G401 (cell line): ENCODE results near the gene ROBO1. TPM values are rescaled to one million over a fixed set of nuclear protein-coding genes. Genes with fewer than 3 reads are reported as not detected.

Experiments
- DNase-seq: peaks from one replicate; pipeline ENCODE4 v3.0.0-alpha.2; 2015; ENCODE audit warnings: low spot score
- in situ Hi-C: cut with HindIII; loops from 2 replicates; pipeline ENCODE4 v1.10.0; 2016; ENCODE audit warnings: low sequenced_read_pairs, mixed read lengths
- total RNA-seq: library from RNA; depleted of rRNA; stranded (reverse); fragments of >200 nt; shearing (Covaris generic); gene quantifications from 2 replicates; pipeline ENCODE4 v1.2.3, GENCODE V29; 2014

The ROBO1 gene
- total RNA-seq, 1 experiment from 2014 or later = 1.4 TPM

DNA sequence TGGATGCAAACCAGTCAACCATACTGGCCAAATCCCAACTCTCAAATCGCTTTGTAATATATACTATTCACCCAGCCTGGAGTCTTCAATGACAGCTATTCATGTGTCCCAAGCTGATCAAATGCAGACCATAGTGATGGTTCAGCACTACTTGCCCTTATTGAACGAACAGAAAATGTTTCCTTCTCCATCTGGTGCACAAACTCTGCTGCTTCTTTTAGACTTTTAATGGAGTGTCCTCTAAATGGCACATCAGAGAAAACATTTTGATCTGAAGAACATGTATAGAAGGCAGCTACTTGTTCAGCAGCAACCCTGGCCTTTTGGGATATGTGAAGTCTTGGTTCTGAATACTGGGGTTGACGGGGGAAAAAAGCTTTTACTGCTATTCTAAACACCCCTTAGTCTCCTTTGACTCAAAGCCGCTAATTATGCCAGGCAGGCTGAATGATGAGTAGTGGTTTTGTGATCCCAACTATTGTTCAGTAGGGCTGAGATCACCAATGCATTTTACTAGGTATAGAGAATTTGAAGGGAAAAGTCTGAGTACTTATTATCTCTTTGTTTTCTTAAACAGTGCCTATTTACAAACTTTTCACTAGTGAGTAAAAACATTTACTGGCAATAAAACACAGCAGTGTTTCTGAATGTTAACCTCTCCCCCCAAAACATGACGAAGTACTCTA lies 781.2 kb downstream of the ROBO1 start:
- in situ Hi-C loops = no loop called here
- DNase-seq = no peak

DNA sequence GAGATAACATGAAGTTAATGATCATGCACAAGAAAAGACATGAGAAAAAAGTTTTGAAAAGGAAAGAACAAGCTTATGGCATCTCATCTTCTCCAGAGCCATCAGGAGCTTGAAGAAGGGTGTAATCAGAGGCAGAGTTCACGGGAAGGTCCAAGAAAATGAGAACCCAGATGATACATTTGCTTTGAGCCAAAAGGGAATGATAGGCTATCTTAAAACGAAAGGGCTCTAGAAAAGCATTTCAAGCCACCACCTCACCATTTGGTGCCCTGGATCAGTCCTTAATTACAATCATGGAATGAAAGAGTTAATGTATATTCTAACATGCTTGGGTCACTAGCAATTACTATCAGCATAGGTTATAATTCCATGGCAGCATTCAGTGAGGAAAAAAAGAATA lies 781.8 kb downstream of the ROBO1 start:
- in situ Hi-C loops = no loop called here

DNA sequence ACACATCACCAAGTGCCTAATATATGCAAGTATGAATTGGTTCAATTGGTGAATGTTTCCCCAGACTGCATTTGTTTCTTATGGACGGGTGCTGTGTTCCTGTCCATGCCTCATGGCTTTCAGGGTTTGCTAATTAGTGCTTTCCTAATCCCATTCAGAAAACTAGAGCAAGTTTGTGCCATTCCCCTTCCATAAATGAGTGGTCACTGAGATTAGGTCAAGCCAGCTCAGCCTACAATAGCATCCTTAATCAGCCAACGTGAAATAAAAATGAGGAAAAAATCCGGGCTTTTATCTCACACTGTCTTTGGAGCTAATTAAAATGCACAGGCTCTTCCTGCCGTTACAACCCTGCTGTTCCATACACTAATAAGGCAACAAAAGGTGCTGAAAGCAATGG lies 788.8 kb downstream of the ROBO1 start:
- in situ Hi-C loops = no loop called here

More for the DNA sequence above, 781.8 kb downstream of the ROBO1 start:
- no peak for DNase-seq

DNA sequence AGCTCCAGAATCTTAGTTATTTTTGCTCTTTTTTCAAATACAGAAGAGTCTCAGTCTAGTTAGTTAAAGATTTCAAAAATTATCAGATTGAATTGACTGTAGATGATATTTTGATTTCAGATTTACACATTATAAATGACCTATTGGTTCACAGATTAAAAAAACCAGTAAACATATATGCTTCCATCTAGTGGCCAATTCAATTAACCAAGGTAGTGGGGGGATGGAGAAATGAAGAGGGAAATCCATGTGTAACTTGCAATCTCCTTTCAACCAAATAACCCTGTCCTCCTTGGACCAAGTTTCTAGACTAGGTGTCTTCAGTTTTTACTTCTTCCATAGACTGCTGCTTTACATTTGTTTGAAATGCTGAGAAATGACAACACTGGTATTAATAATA lies 789.8 kb downstream of the ROBO1 start:
- no peak for DNase-seq
- in situ Hi-C loops = no loop called here

More for the DNA sequence above, 788.8 kb downstream of the ROBO1 start:
- DNase-seq = peak; percentile 31

DNA sequence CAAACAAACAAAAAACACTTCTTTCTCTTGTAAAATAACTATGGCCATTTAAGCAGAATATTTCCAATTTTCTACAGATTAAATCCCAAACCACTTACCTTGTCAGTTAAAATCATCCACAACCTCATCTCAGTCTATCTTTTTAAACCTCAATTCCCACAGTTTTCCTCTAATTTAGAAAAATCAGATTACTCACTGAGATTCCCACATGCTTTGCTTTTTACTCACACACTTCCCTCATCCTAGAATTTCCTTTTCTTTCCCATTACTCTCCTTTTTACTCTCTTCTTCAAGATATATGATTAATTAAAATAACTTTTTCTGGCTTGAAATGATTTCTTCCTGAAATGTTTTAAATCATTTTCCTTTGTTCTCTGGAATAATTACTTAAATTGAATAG lies 790.7 kb downstream of the ROBO1 start:
- in situ Hi-C loops = no loop called here
- DNase-seq = no peak

DNA sequence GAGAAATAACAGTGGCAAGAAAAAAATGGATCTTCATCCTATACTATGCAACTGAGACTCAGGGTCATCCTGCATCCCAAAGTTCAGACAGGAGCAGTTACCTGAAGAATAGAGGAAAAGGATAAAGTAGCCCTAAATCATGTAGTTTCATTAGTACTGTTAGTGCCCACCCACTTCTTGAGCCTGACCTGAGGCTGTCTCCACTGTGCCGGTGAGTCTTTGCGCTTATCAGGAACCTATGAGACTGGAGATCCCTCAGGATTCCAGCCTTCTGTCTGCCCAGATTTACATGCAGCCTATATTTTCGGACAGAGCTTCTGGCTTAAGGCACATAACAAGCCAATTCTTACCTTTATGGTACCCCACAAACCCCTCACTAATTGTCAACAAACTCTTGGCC lies 791.6 kb downstream of the ROBO1 start:
- in situ Hi-C loops = no loop called here
- no peak for DNase-seq

DNA sequence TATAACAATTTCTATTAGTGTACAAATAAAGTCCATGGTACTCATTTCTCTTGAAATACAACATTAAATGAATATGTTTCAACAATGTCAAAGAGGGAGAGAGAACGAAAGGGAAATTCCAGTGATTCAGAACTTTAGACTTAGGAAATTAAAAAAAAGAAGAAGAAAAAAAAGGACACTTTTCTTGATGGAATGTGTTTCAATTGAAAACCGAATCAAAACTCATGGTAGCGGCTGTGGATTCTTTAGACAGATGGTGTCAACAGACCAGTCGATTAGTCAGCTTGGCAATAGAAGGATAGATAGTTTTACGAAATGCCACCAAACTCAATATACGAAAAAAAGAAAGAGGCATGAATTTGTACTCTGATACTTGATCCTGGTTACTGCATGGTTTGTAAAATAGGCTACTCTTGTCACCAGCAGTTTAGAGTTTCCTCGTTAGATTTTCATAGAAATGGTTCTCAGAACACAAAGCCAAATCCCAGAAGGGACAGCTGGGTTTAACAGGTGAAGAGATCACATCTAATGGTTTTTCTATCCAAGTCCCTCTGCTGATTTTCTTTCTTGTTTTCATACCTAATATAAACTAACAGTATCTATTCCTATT lies 793.5 kb downstream of the ROBO1 start:
- DNase-seq = peak; percentile 80
- in situ Hi-C loops = no loop called here

DNA sequence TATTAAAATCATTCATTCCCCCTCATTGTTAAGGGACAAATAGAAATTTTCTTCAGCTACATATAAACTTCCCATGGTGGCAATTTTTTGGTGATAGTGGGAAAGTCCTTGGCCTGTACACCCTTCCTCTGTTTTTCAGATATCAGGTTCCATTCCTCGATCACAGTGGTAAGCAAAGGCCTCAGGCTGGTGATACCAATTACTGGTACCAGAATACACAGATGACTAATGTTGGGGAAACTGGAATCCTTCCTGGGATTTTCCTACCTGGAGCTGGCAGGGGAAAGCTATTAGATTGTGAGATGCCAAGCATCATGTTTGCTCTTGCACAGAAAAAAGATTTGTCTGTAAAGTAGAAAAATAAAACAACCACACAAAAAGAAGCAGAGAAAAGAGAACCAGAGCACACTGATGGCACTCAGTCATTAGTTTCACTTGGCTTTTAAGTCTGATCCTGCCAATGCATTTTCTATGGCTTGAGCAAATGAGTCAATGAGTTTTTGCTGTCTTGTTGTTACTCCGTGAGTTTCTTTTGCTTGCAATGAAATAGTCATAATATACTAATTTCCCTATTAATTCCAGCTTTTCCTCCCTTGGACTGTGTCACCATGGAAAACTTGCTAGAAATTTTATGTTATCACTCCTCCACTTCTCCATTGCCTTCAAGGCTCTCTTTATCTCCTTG lies 795.0 kb downstream of the ROBO1 start:
- in situ Hi-C loops = no loop called here
- peak; percentile 82 for DNase-seq

DNA sequence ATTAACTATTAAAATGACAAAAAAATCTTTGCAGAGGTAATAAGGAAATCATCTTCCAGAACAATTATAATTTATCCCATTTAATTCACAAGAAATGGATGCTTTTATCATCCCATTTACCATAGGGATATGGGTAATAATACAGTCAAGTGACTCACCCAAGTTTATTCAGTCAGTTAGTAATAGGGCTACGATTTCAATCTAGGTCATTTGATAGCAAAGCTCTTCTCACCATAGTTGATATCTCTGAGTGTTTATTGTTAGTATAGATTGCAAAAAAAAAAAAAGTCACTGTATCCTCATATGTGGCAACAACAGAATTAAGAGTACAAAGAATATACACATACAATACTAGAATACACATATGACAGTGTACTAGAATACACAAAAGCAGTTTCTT lies 797.1 kb downstream of the ROBO1 start:
- in situ Hi-C loops = no loop called here
- DNase-seq = no peak

DNA sequence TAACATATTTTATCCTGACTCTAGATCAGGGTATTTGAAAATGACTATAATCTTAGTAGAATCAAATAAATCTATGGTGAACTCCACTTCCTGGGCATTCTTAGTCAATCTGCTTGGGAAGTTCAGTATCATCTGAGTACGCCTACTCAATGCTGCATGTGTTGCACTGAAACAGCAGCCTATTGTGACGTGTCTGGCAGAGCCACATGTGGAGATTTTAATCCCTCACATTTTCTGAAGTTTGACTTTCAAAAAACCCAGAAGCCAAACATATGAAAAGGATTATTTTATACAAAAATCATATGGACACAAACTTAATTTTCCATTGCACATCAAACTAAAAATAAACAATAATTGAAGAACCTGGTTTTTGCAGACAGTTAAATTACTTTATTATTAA lies 798.3 kb downstream of the ROBO1 start:
- in situ Hi-C loops = no loop called here
- DNase-seq = no peak

DNA sequence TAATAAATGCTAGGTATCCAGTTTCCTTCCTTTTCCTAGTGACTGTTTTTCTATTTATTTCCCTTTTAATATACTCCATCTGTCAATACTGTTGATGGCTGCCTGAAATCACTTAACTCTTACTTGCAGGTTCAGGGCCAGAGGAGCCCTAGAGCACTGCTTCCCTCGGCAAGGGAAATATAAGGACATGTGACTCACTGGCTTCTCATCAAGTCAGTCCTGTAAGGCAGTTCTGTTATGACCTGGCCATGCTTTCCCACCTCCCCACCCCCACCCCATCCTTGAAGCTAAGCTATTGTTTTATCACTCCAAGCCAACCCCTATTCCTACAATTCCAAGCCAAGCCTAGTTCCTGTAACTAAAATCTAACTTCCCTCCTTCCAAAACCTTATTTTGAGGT lies 800.7 kb downstream of the ROBO1 start:
- DNase-seq = no peak
- in situ Hi-C loops = no loop called here

DNA sequence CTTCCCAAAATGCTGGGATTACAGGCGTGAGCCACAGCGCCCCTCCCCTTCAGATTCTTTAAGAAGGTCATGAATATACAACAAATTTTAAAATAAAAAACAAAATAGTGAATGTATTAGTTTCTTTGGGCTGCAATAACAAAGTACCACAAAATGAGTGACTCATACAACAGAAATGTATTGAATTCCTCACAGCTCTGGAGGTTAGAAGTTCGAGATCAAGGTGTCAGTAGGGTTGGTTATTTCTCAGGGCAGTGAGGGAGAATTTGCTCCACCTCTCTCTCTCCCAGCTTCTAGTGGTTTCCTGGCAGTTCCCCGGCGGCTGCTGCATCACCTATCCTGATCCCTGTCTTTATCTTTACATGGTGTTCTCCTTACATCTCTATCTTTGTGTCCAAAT lies 804.0 kb downstream of the ROBO1 start:
- DNase-seq = no peak
- in situ Hi-C loops = no loop called here

DNA sequence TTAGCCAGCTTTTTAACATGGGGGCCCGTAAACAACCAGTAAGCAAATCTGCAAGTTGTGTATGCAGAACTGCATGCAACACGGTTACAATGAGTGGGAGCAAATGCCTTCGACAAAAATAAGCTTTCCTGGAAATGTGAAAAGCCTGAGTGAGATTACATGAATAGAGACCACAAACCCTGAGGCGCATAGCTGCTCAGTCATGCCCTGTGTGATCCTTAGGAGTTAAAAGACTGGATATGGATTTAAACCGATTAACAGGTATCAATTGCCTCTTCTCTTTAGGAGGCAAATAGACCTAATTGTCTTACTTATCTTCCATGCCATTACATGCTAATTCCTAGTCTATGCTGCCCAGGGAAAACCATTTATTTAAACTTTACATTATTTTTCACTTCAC lies 810.3 kb downstream of the ROBO1 start:
- in situ Hi-C loops = no loop called here

DNA sequence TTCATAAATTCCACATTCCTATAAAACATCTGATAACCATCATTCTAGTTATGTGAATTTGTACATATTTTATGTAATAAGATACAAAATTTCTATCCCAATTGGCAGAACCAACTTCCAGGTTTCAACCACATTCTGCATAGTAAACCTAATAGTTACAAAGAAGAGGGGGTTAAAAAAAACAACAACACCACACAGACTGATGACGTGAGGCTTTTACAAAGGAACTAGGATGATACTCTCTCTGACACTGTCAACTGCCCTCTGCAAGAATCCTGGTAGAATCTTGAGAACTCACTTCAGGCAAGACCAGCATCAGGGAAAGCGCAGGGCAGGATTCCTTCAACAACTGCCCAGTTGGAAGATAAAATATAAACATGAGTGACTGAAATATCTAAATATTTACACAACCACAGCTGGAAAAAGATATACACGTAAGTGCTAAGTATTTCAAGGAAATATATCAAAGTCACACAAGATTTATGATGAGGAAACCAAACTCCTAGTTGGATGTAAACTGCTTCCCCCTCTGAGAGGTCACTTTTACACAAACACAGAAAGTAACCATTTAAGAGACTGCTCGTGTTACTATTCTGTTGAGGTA lies 816.4 kb downstream of the ROBO1 start:
- in situ Hi-C loops = no loop called here
- no peak for DNase-seq

More for the DNA sequence above, 810.3 kb downstream of the ROBO1 start:
- no peak for DNase-seq

DNA sequence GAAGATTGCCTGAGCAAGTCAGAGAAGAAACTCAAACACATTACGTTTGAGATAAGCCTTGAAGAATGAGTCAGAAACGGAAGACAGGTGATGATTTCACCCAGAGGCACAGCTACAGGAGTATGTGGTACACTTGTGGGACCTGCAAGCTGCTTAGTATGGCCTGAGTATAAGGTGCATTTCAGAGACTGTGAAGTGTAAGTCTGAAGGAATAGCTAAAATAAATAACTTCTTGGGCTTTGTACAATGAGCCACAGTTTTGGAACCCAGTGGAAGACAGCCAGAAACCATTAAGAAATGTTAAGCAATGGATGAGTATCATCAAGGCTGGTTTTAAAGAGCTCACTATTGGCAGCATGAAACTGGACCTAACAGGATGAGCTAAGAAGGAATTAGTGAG lies 826.2 kb downstream of the ROBO1 start:
- DNase-seq = no peak
- in situ Hi-C loops = no loop called here

DNA sequence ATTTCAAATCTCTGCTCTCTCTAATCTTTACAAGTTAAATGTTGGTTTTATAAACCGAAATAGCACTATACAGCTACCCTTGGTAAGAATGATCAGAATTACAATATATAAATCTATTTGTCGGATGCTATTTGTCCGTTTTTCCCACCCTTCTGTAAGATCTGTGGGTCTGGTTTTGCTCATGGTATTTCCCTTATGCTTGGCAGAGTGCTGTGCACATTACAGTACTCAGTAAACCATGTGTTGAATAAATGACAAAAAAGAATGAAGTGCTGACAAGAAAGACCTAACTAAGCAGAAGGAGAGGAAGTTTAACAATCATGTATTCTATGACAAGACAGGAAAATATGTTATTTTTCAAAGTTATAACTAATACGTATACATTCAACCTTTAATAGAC lies 827.2 kb downstream of the ROBO1 start:
- in situ Hi-C loops = no loop called here
- no peak for DNase-seq

DNA sequence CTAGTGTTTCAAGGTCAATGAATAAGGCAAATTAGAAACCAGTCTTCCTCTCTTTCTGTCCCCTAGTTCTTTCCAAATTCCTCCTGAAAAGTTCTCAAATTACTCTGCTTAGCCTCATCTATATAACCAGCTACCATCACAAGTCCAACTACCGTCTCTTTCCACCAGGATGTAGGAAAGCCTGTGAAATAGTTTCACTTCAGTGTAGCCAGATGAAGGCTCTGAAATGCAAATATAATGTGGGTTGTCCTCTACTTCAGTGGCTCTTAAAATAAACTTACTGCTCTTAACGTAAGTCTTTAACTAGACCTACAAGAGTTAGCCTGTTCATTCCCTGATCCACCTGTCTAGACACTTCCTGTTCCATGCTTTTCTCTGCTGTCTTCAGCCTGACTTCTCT lies 827.7 kb downstream of the ROBO1 start:
- DNase-seq = no peak
- in situ Hi-C loops = no loop called here

DNA sequence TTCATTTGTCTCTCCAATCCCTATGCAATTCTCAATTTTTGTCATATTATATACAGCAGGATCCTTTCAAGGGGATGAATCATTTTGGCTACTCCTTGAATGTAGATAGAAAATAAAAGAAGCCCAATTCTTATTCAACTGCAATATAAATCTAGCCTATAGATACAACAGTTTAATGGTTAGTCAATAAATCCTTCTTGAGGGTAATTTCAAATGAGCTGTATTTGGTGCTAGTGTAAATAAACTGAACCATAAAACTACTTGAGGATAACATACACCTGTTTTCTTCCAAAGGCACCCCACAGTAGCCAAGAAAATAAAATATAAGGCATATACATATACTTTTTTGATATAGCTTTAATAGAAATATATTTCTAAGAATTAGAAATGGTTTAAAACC lies 830.3 kb downstream of the ROBO1 start:
- no peak for DNase-seq
- in situ Hi-C loops = no loop called here

DNA sequence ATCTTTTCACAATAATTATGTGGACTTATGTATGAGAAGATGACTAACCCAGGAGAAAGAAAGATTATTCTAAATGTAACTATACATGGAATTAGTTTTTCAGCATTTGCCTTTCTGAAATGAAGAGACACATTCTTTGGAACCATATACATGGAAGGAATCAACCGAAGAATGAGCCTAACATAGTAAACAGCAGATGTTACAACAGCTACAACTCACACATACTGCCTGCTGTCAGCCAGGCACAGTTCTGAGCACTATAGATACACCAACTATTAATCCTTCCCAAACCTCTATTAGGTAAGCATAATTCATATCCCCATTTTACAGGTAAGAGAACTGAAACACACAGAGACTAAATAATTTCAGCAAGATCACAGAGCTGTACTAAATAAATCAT lies 840.0 kb downstream of the ROBO1 start:
- in situ Hi-C loops = no loop called here

DNA sequence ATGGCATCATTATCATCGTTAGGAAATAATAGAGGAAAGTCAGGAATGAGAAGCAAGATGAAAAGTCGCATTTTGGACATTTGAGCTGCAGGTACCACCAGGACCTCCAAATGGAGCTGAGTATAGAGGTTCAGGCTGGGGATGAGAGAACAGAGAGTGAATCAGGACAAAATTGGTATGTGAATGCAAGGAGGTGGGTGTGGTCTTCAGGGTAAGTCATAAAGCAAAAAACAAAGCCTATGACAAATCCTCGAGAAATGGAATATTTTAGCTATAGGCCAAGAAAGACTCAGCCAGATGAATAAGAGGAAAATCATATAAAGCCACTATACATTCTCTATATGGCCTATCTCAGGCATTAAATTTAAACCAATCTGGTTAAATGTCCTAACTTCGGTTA lies 841.3 kb downstream of the ROBO1 start:
- no peak for DNase-seq
- in situ Hi-C loops = no loop called here

More for the DNA sequence above, 840.0 kb downstream of the ROBO1 start:
- DNase-seq = no peak
